GM06990 (cell line): ENCODE results near the gene AHSG.
"Not testable (repeated sequence)": the region's sequence is repeated elsewhere in the genome, so short reads cannot be mapped to it uniquely, and the experiment has no call there.

Experiments used
- DNase-seq: peaks from one replicate; pipeline ENCODE4 v3.0.0-alpha.2; 2011; ENCODE audit not compliant: insufficient read length; ENCODE audit errors: extremely low read depth
- H3K27me3 ChIP-seq: replicated peaks from 2 replicates; pipeline ENCODE4 v1.6.0; 2011; ENCODE audit warnings: low read length; ENCODE audit not compliant: control insufficient read depth, insufficient read depth
- H3K36me3 ChIP-seq: 2 replicates; pipeline ENCODE4 v1.5.1; 2011; ENCODE audit warnings: low read length; ENCODE audit not compliant: control insufficient read depth, insufficient read depth
- H3K4me3 ChIP-seq: replicated peaks from 2 replicates; pipeline ENCODE4 v1.5.1; 2011; ENCODE audit warnings: low read depth, mild to moderate bottlenecking, control low read depth, low read length
- CTCF ChIP-seq: IDR thresholded peaks from 2 replicates; pipeline ENCODE4 v1.5.1; 2011; ENCODE audit warnings: low read length, control low read depth, mild to moderate bottlenecking, inconsistent platforms; ENCODE audit not compliant: insufficient read depth, poor library complexity, severe bottlenecking

Gene AHSG

GRCh38 chr3:186582541-186582940, 30.3 kb upstream of the AHSG start:
- Histone ChIP-seq H3K36me3 (peaks cover 11% of the 10 kb centered on the region), H3K27me3 (no peaks in the 10 kb centered on the region), H3K4me3 (no peak overlapping the region)
- DNase-seq: no peak
- TF ChIP-seq CTCF: no peak

- Histone ChIP-seq H3K4me3 (no peak overlapping the region), H3K27me3 (no peaks in the 10 kb centered on the region), H3K36me3 (peaks cover 11% of the 10 kb centered on the region)
- DNase-seq: no peak
- no peak for TF ChIP-seq CTCF
These were observed 29.0 kb upstream of the AHSG start for GRCh38 chr3:186583831-186584230.

- not testable (repeated sequence) for H3K4me3 ChIP-seq, H3K36me3 ChIP-seq, DNase-seq, H3K27me3 ChIP-seq
These were observed 26.6 kb upstream of the AHSG start for GRCh38 chr3:186586245-186586644.

GRCh38 chr3:186587183-186587582, 25.7 kb upstream of the AHSG start:
- Histone ChIP-seq H3K27me3 (no peaks in the 10 kb centered on the region), H3K36me3 (peaks cover 8% of the 10 kb centered on the region), H3K4me3 (no peak overlapping the region)
- no peak for DNase-seq
- no peak for TF ChIP-seq CTCF

- DNase-seq: no peak
- TF ChIP-seq CTCF: no peak
- Histone ChIP-seq H3K4me3 (no peak overlapping the region), H3K27me3 (no peaks in the 10 kb centered on the region), H3K36me3 (peaks cover 8% of the 10 kb centered on the region)
These were observed 24.2 kb upstream of the AHSG start for GRCh38 chr3:186588632-186589031.

GRCh38 chr3:186589121-186589520, 23.7 kb upstream of the AHSG start:
- peak; percentile 18 for TF ChIP-seq CTCF
- peaks cover 6% of the 10 kb centered on the region for H3K36me3 ChIP-seq
- H3K4me3 ChIP-seq: no peak overlapping the region
- no peaks in the 10 kb centered on the region for H3K27me3 ChIP-seq
- no peak for DNase-seq
